ENCODE results near the gene FLRT2. TPM values are rescaled to one million over a fixed set of nuclear protein-coding genes. Genes with fewer than 3 reads are reported as not detected.

FLRT2 gene
- total RNA-seq, 1 experiment from 2014 or later: not detected

DNA sequence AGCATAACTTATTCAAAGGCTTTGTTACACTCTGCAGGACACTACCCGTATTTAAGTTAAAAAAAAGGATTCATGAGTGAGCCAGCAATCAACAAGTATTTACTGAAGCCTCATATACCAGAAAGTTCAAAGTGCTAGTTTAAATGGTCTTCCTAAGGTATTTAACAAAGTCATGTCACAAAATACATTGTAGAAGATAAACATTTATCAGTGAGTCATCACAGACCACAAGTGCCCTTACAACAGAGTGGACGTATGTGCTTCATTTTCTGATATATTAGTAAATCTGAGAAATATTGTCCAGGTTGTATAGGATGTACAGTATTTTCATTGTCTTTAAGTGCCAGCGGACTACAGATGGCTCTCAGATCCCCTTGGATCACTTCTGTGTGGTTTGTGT is 24.2 kb downstream of the FLRT2 start:
- in situ Hi-C loops (cut with HindIII; ENCODE audit: low sequenced_read_pairs): no loop called here
- DNase-seq (ENCODE audit: low spot score): no peak

- DNase-seq (ENCODE audit: low spot score): no peak
- in situ Hi-C loops (cut with HindIII; ENCODE audit: low sequenced_read_pairs): no loop called here
These were observed 26.3 kb downstream of the FLRT2 start for GRCh38 chr14:85556267-85556666.

DNA sequence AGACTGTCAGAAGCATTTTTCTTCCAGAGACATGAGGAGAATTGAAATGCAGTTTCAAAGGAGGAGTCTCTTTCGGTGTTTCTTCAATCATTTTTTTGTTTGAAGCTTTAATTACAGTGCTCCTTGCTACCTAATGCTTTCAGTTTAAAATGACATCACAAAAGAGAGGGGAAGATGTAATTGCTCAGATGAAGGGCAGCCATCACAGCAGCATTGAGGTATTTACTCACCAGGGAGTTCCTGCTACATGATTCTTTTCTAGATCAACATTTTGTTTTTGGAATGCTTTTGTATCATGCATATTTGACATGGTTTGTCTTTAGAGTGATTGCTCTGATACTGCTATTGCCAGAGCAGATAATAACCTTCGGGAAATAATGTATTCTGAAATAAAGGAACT is 28.6 kb downstream of the FLRT2 start:
- DNase-seq (ENCODE audit: low spot score): no peak
- in situ Hi-C loops (cut with HindIII; ENCODE audit: low sequenced_read_pairs): no loop called here

GRCh38 chr14:85562630-85563029 is 32.7 kb downstream of the FLRT2 start:
- no peak for DNase-seq (ENCODE audit: low spot score)
- in situ Hi-C loops (cut with HindIII; ENCODE audit: low sequenced_read_pairs): no loop called here

GRCh38 chr14:85564841-85565527 is 35.0 kb downstream of the FLRT2 start:
- no peak for DNase-seq (ENCODE audit: low spot score)
- in situ Hi-C loops (cut with HindIII; ENCODE audit: low sequenced_read_pairs): no loop called here

DNA sequence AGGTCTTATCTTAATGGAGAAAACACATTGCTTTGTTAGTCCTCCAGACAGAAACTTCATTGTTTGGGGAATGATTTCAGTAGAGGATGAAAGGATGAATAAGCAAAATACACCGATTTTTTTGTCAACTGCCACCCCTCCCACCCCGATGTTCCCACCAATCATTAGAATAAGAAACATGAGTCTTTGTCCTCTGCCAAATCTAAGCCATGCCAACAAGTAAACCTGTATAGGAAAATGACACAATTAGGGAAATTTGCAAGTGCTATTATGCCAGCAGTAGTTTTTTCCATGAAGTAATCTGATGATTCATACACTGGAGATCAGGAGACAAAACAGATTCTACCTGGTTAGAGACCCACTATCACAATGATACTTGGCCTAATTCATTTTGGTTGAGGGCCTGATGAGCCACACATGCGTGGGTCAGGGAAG is 35.9 kb downstream of the FLRT2 start:
- in situ Hi-C loops (cut with HindIII; ENCODE audit: low sequenced_read_pairs): no loop called here
- no peak for DNase-seq (ENCODE audit: low spot score)

- DNase-seq (ENCODE audit: low spot score): no peak
These were observed 36.7 kb downstream of the FLRT2 start for GRCh38 chr14:85566603-85567002.

GRCh38 chr14:85572011-85572410 is 42.1 kb downstream of the FLRT2 start:
- in situ Hi-C loops (cut with HindIII; ENCODE audit: low sequenced_read_pairs): no loop called here
- DNase-seq (ENCODE audit: low spot score): no peak

More at GRCh38 chr14:85566603-85567002, 36.7 kb downstream of the FLRT2 start:
- in situ Hi-C loops (cut with HindIII; ENCODE audit: low sequenced_read_pairs): no loop called here

DNA sequence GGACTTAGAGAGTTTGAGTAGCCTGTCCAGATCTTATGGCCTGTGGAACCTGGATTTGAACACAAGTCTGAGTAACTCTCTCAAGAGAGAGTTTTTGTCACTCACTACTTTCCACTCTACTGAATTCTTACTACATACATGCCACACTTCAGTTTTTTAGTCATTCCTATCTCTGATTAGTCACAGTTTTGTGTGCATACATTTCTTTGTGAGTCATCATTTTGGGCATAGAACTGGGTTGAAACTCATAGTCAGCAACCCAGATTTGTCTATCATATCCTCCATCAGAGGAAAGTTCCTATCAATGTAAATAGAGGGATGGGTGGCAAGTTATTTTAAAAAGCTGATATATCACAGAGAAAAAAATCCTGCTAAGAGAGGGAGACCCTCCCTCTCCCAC is 42.9 kb downstream of the FLRT2 start:
- in situ Hi-C loops (cut with HindIII; ENCODE audit: low sequenced_read_pairs): no loop called here
- DNase-seq (ENCODE audit: low spot score): no peak

- in situ Hi-C loops (cut with HindIII; ENCODE audit: low sequenced_read_pairs): no loop called here
- DNase-seq (ENCODE audit: low spot score): no peak
These were observed 43.5 kb downstream of the FLRT2 start for GRCh38 chr14:85573406-85573805.

GRCh38 chr14:85574853-85575616 is 45.1 kb downstream of the FLRT2 start:
- in situ Hi-C loops (cut with HindIII; ENCODE audit: low sequenced_read_pairs): no loop called here
- no peak for DNase-seq (ENCODE audit: low spot score)

- in situ Hi-C loops (cut with HindIII; ENCODE audit: low sequenced_read_pairs): no loop called here
- DNase-seq (ENCODE audit: low spot score): no peak
These were observed 45.6 kb downstream of the FLRT2 start for GRCh38 chr14:85575617-85575898.

DNA sequence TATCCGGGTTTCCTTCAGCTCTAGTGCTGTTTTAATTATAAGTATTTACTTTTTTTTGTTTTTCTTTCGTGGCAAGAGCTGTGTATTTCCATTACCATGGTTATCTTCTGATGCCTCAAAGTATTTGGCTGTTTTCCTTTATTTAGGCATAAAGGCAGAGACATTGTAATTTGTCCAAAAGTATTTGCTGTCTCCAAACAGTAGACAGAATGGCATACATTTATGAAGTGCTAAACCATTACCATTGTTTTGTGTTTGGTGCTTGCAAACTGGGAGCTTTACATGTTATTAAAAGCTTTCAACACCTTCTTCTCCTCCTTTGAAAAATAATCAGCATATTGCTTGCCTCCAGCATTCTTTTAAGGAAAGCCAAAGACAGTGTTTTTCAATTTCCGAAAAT is 46.3 kb downstream of the FLRT2 start:
- in situ Hi-C loops (cut with HindIII; ENCODE audit: low sequenced_read_pairs): no loop called here
- DNase-seq (ENCODE audit: low spot score): no peak

- DNase-seq (ENCODE audit: low spot score): no peak
- in situ Hi-C loops (cut with HindIII; ENCODE audit: low sequenced_read_pairs): no loop called here
These were observed 47.1 kb downstream of the FLRT2 start for GRCh38 chr14:85576848-85577542.

GRCh38 chr14:85577543-85578114 is 47.7 kb downstream of the FLRT2 start:
- no peak for DNase-seq (ENCODE audit: low spot score)
- in situ Hi-C loops (cut with HindIII; ENCODE audit: low sequenced_read_pairs): no loop called here

GRCh38 chr14:85578357-85578756 is 48.4 kb downstream of the FLRT2 start:
- in situ Hi-C loops (cut with HindIII; ENCODE audit: low sequenced_read_pairs): no loop called here
- no peak for DNase-seq (ENCODE audit: low spot score)

DNA sequence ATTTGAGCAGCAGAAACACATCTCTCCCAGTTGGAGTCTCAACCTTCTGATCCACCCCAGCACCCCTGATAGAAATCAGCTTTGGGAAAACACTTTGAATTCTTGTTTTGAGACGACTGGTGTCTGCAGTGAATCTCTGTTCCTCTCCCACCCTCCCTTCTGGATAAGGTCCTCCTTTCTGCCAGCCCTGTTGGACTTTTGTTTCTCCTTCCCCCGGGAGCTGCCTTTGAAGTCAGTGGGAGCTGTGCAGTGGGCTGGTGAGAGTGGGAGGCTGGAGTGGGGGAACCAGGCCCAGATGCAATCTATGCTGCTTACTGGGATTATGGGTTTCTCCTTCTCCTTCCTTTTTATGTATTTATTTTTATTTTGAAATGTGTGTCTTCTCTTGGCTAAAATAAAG is 49.0 kb downstream of the FLRT2 start:
- in situ Hi-C loops (cut with HindIII; ENCODE audit: low sequenced_read_pairs): no loop called here
- DNase-seq (ENCODE audit: low spot score): no peak

GRCh38 chr14:85579942-85580341 is 50.0 kb downstream of the FLRT2 start:
- peak; percentile 19 for DNase-seq (ENCODE audit: low spot score)
- in situ Hi-C loops (cut with HindIII; ENCODE audit: low sequenced_read_pairs): no loop called here

GRCh38 chr14:85580536-85581140 is 50.7 kb downstream of the FLRT2 start:
- no peak for DNase-seq (ENCODE audit: low spot score)
- in situ Hi-C loops (cut with HindIII; ENCODE audit: low sequenced_read_pairs): no loop called here

- DNase-seq (ENCODE audit: low spot score): no peak
- in situ Hi-C loops (cut with HindIII; ENCODE audit: low sequenced_read_pairs): no loop called here
These were observed 51.7 kb downstream of the FLRT2 start for GRCh38 chr14:85581691-85582090.

All from G401 (cell line).